Measurements from ENCODE around the gene CTXND1. TPM values are rescaled to one million over a fixed set of nuclear protein-coding genes. Genes with fewer than 3 reads are reported as not detected.

CTXND1 gene
- total RNA-seq, 1 experiment from 2014 or later, result not detected

GRCh38 chr15:80251428-80252120, 439 bp downstream of the CTXND1 start:
- POLR2A ChIA-PET (ENCODE audit: unreplicated experiment), result no interaction called here
- no TSS peak for BruUV-seq (replicated peaks)
- Histone ChIP-seq H3K36me3 (ENCODE audit: low read depth, low read length) (no peaks in the 10 kb centered on the region), H3K4me3 (ENCODE audit: low read length) (no peak overlapping the region), H3K27me3 (ENCODE audit: low read length) (peaks cover 93% of the 10 kb centered on the region), H3K9me2 (replicated peaks; ENCODE audit: low read length) (no peaks in the 10 kb centered on the region), H3K9me3 (ENCODE audit: low read length) (no peaks in the 10 kb centered on the region), H3K4me1 (ENCODE audit: insufficient read depth, low read length) (no peaks in the 10 kb centered on the region), H3K27ac (ENCODE audit: low read length) (no peak overlapping the region), H2AFZ (ENCODE audit: low read length) (no peak overlapping the region), H3K79me2 (ENCODE audit: low read length) (no peaks in the 10 kb centered on the region), H4K20me1 (ENCODE audit: low read length) (no peaks in the 10 kb centered on the region), H3F3A (ENCODE audit: low read length, unreplicated experiment) (no peaks in the 10 kb centered on the region), H3K9ac (ENCODE audit: low read length) (no peak overlapping the region), H3K4me2 (ENCODE audit: low read length) (0 out of 2 replicates have a peak overlapping the region, but pooled peaks have one; percentile 28)
- TF ChIP-seq EZH2phosphoT487 (IDR thresholded peaks at IDR 0.05; ENCODE audit: borderline replicate concordance, low read length), result no peak
- TF ChIP-seq CTCF (conservative IDR thresholded peaks at IDR 0.05; ENCODE audit: low read depth, low read length), result no peak
- peak; percentile 65 for TF ChIP-seq EZH2 (IDR thresholded peaks at IDR 0.05; ENCODE audit: low read length, unreplicated experiment)
- intact Hi-C loops (cut with micrococcal nuclease), result no loop called here
- ATAC-seq, result no peak
- DNase-seq, result no peak
- CTCF ChIA-PET, result no interaction called here

- Histone ChIP-seq H3K27ac (ENCODE audit: low read length) (no peak overlapping the region), H3F3A (ENCODE audit: low read length, unreplicated experiment) (no peaks in the 10 kb centered on the region), H3K79me2 (ENCODE audit: low read length) (no peaks in the 10 kb centered on the region), H3K4me1 (ENCODE audit: insufficient read depth, low read length) (no peaks in the 10 kb centered on the region), H4K20me1 (ENCODE audit: low read length) (no peaks in the 10 kb centered on the region), H3K4me2 (ENCODE audit: low read length) (no peak overlapping the region), H3K9ac (ENCODE audit: low read length) (no peak overlapping the region), H3K36me3 (ENCODE audit: low read depth, low read length) (no peaks in the 10 kb centered on the region), H3K9me3 (ENCODE audit: low read length) (no peaks in the 10 kb centered on the region), H2AFZ (ENCODE audit: low read length) (no peak overlapping the region), H3K9me2 (replicated peaks; ENCODE audit: low read length) (no peaks in the 10 kb centered on the region), H3K4me3 (ENCODE audit: low read length) (no peak overlapping the region), H3K27me3 (ENCODE audit: low read length) (peaks cover 95% of the 10 kb centered on the region)
- ATAC-seq (no peak), DNase-seq (no peak)
- BruUV-seq (replicated peaks), result no TSS peak
- CTCF ChIA-PET, result no interaction called here
- TF ChIP-seq EZH2 (IDR thresholded peaks at IDR 0.05; ENCODE audit: low read length, unreplicated experiment) (peak; percentile 41), CTCF (conservative IDR thresholded peaks at IDR 0.05; ENCODE audit: low read depth, low read length) (no peak), EZH2phosphoT487 (IDR thresholded peaks at IDR 0.05; ENCODE audit: borderline replicate concordance, low read length) (no peak)
- intact Hi-C loops (cut with micrococcal nuclease), result no loop called here
- POLR2A ChIA-PET (ENCODE audit: unreplicated experiment), result no interaction called here
These were observed 1.2 kb downstream of the CTXND1 start for GRCh38 chr15:80250614-80251427.

GRCh38 chr15:80249973-80250372, 2.0 kb downstream of the CTXND1 start:
- POLR2A ChIA-PET (ENCODE audit: unreplicated experiment), result no interaction called here
- no peak overlapping the region for H2AFZ ChIP-seq (ENCODE audit: low read length)
- no peaks in the 10 kb centered on the region for H3K9me3 ChIP-seq (ENCODE audit: low read length)
- no TSS peak for BruUV-seq (replicated peaks)
- no peak for TF ChIP-seq EZH2 (IDR thresholded peaks at IDR 0.05; ENCODE audit: low read length, unreplicated experiment)
- TF ChIP-seq CTCF (conservative IDR thresholded peaks at IDR 0.05; ENCODE audit: low read depth, low read length), result no peak
- H3K79me2 ChIP-seq (ENCODE audit: low read length), result no peaks in the 10 kb centered on the region
- H3K4me2 ChIP-seq (ENCODE audit: low read length), result no peak overlapping the region
- H3K4me3 ChIP-seq (ENCODE audit: low read length), result no peak overlapping the region
- ATAC-seq (no peak), DNase-seq (no peak)
- H3K27me3 ChIP-seq (ENCODE audit: low read length), result peaks cover 94% of the 10 kb centered on the region
- no peaks in the 10 kb centered on the region for H4K20me1 ChIP-seq (ENCODE audit: low read length)
- no peaks in the 10 kb centered on the region for H3K36me3 ChIP-seq (ENCODE audit: low read depth, low read length)
- CTCF ChIA-PET, result no interaction called here
- no peaks in the 10 kb centered on the region for H3K9me2 ChIP-seq (replicated peaks; ENCODE audit: low read length)
- no peak overlapping the region for H3K9ac ChIP-seq (ENCODE audit: low read length)
- H3K4me1 ChIP-seq (ENCODE audit: insufficient read depth, low read length), result no peaks in the 10 kb centered on the region
- no peaks in the 10 kb centered on the region for H3F3A ChIP-seq (ENCODE audit: low read length, unreplicated experiment)
- intact Hi-C loops (cut with micrococcal nuclease), result no loop called here
- H3K27ac ChIP-seq (ENCODE audit: low read length), result no peak overlapping the region

Data from PC-3 (cell line).